SK-N-SH (cell line): ENCODE data around the gene ERGIC1. TPM values are rescaled to one million over a fixed set of nuclear protein-coding genes. Genes with fewer than 3 reads are reported as not detected.

Experiments used
- CTCF ChIA-PET: fragments of 300-600, 350-600 bp; formaldehyde crosslinking; extraction: SDS; loops from one replicate; lab custom pipeline; 2021; lab: Yijun Ruan, JAX
- POLR2A ChIA-PET: fragments of 350-600 bp; sonication (Branson Sonifier 250); formaldehyde crosslinking; extraction: SDS; loops from one replicate; lab custom pipeline; 2020; ENCODE audit warnings: antibody characterized with exemption, inconsistent platforms; lab: Yijun Ruan, JAX
- DNase-seq: peaks from one replicate; pipeline ENCODE4 v3.0.0; 2012
- H2AFZ ChIP-seq: fragments of 200-600 bp; sonication (generic); 2 replicates; pipeline ENCODE4 v1.8.1; 2016; ENCODE audit warnings: antibody characterized with exemption, mild to moderate bottlenecking, low read depth
- H3F3A ChIP-seq: fragments of 200-600 bp; sonication (generic); replicated peaks from 2 replicates; pipeline ENCODE3; 2016; ENCODE audit warnings: antibody characterized with exemption, mild to moderate bottlenecking; ENCODE audit not compliant: insufficient read depth
- H3K27ac ChIP-seq, 2 experiments: fragments of 200-500 bp in 1 of 2; fragments of 200-600 bp in 1 of 2; sonication (Bioruptor generic) in 1 of 2; sonication (generic), shearing (Covaris generic) in 1 of 2; 2 replicates each; pipeline versions ENCODE4 v1.5.1 to v1.6.1; 2014 to 2016; ENCODE audit warnings: low read depth in 2 of 2, inconsistent platforms in 1 of 2, low read length in 1 of 2, mild to moderate bottlenecking in 1 of 2, mixed read lengths in 1 of 2
- H3K27me3 ChIP-seq: fragments of 200-600 bp; sonication (generic), shearing (Covaris generic); 2 replicates; pipeline ENCODE4 v1.6.1; 2016; ENCODE audit warnings: mixed run types; ENCODE audit not compliant: insufficient read depth
- H3K36me3 ChIP-seq, 2 experiments: fragments of 200-500 bp in 1 of 2; fragments of 200-600 bp in 1 of 2; sonication (Bioruptor generic) in 1 of 2; sonication (generic) in 1 of 2; replicated peaks in 1 of 2; 2 replicates each; pipeline versions ENCODE3 to v1.5.1; 2014 to 2016; ENCODE audit warnings: low read length in 1 of 2, mild to moderate bottlenecking in 1 of 2; ENCODE audit not compliant: insufficient read depth in 2 of 2, control insufficient read depth in 1 of 2
- H3K4me1 ChIP-seq, 2 experiments: fragments of 200-500 bp in 1 of 2; fragments of 200-600 bp in 1 of 2; sonication (Bioruptor generic) in 1 of 2; sonication (generic), shearing (Covaris generic) in 1 of 2; 2 replicates each; pipeline versions ENCODE4 v1.5.1 to v1.6.1; 2014 to 2016; ENCODE audit warnings: low read depth in 1 of 2, low read length in 1 of 2, mixed run types in 1 of 2; ENCODE audit not compliant: insufficient read depth in 2 of 2, control insufficient read depth in 1 of 2
- H3K4me2 ChIP-seq: fragments of 200-600 bp; sonication (generic), shearing (Covaris generic); 2 replicates; pipeline ENCODE4 v1.6.1; 2017; ENCODE audit warnings: mixed run types
- H3K4me3 ChIP-seq, 2 experiments: fragments of 200-500 bp in 1 of 2; fragments of 200-600 bp in 1 of 2; sonication (Bioruptor generic) in 1 of 2; sonication (generic), shearing (Covaris generic) in 1 of 2; 2 replicates each; pipeline versions ENCODE4 v1.5.1 to v1.8.1; 2014 to 2016; ENCODE audit warnings: low read depth in 2 of 2, inconsistent platforms in 1 of 2, low read length in 1 of 2, mild to moderate bottlenecking in 1 of 2, mixed read lengths in 1 of 2, moderate library complexity in 1 of 2
- H3K79me2 ChIP-seq: fragments of 200-600 bp; sonication (generic); 2 replicates; pipeline ENCODE4 v1.8.1; 2017; ENCODE audit warnings: mild to moderate bottlenecking; ENCODE audit not compliant: insufficient read depth
- H3K9ac ChIP-seq: fragments of 200-600 bp; sonication (generic); 2 replicates; pipeline ENCODE4 v1.6.1; 2017; ENCODE audit warnings: mixed run types
- H3K9me2 ChIP-seq: fragments of 200-600 bp; sonication (generic); 2 replicates; pipeline ENCODE4 v1.6.1; 2017; ENCODE audit warnings: mixed run types
- H3K9me3 ChIP-seq: fragments of 200-600 bp; sonication (generic); 2 replicates; pipeline ENCODE4 v1.6.1; 2017; ENCODE audit warnings: mixed run types, mild to moderate bottlenecking, moderate library complexity
- H4K20me1 ChIP-seq: fragments of 200-600 bp; sonication (generic); 2 replicates; pipeline ENCODE4 v1.6.1; 2017; ENCODE audit warnings: mild to moderate bottlenecking, mixed run types; ENCODE audit not compliant: insufficient read depth
- FOXJ3 ChIP-seq: sonication (generic); formaldehyde crosslinking; IDR thresholded peaks from 2 replicates; pipeline ENCODE4 v1.5.1; 2020; ENCODE audit warnings: mild to moderate bottlenecking, missing genetic modification reagents
- NFIC ChIP-seq: IDR thresholded peaks from 2 replicates; pipeline ENCODE4 v1.4.0; 2012; ENCODE audit warnings: borderline replicate concordance
- RAD21 ChIP-seq: IDR thresholded peaks from 2 replicates; pipeline ENCODE4 v1.6.1; 2012; ENCODE audit warnings: mild to moderate bottlenecking, low read length
- RCOR1 ChIP-seq: fragments of 150-350 bp; IDR thresholded peaks from 2 replicates; pipeline ENCODE4 v1.6.1; 2017; ENCODE audit warnings: antibody characterized with exemption, low read length
- REST ChIP-seq: IDR thresholded peaks from 2 replicates; pipeline ENCODE4 v1.6.1; 2012; ENCODE audit warnings: mild to moderate bottlenecking, low read depth, low read length, moderate library complexity
- SMC3 ChIP-seq: IDR thresholded peaks from 2 replicates; pipeline ENCODE4 v1.6.1; 2012; ENCODE audit warnings: low read depth, low read length, improper control_type of control experiment
- ZBTB33 ChIP-seq: IDR thresholded peaks from 2 replicates; pipeline ENCODE4 v1.4.0; 2012; ENCODE audit warnings: low read depth, borderline replicate concordance
- WGBS: methylation state at CpG from one replicate; pipeline ENCODE4 v1.1.6; 2017; ENCODE audit warnings: low lambda C conversion rate; 5-methylcytosine and 5-hydroxymethylcytosine counted together
- polyA plus RNA-seq, 3 experiments: library from polyadenylated mRNA; depleted of rRNA; stranded (reverse); fragments of >200 nt; gene quantifications; 2 replicates each; pipeline ENCODE4 v1.2.3, GENCODE V29; 2012

Gene ERGIC1
- polyA plus RNA-seq, 1 of the 3 experiments (the other 2 are of a cell fraction) = 101 TPM

DNA sequence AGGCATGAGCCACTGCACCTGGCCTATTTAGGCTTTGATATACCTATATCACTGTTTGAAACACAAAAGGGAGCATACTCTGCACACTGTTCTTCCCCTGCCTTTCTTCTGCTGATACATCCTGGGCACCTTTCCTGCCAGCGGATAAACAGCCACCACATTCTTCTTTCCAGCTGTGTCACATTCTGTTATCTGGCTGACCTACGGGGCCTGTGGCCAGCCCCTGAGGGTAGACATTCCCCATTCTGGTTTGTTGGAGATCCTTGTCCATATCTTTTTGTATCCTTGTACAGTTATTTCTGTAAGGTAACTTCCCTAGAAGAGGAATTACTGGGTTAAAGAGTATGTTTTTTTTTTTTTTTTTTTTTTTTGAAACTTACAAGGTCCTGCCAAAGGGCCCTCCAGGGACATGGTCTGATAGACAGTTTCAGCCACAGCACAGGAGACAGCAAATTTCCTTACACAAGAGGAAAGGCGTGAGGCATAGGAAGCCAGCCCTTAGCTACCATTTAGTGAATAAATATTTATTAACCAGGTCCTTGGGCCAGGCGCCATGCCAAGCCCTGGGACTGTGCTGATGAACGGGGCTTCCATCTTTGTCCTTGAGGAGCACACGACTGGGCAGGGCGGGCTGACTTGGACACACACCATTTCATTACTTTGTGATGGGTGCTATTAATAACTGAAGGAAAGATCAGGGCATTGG lies 57.8 kb downstream of the ERGIC1 start:
- DNase-seq = no peak
- H4K20me1 ChIP-seq = no peaks in the 10 kb centered on the region
- no peak overlapping the region for H3K4me2 ChIP-seq
- H3K9me2 ChIP-seq = no peaks in the 10 kb centered on the region
- TF ChIP-seq REST (no peak), FOXJ3 (no peak), RCOR1 (no peak), SMC3 (no peak), RAD21 (no peak), NFIC (no peak), ZBTB33 (no peak)
- POLR2A ChIA-PET = no interaction called here
- CTCF ChIA-PET = interaction anchor here (1.2 kb wide), 1 partner anchor 40 kb away, joined by 6 read pairs; no protein-coding TSS in a partner anchor
- H3F3A ChIP-seq = peaks cover 5% of the 10 kb centered on the region
- H3K9me3 ChIP-seq = no peaks in the 10 kb centered on the region
- no peak overlapping the region; a peak in 1 of 4 replicates for H3K27ac ChIP-seq
- H3K4me1 ChIP-seq = peaks cover 0 to 3% of the 10 kb centered on the region in 2 experiments; a peak in 2 of 4 replicates
- 95% methylated on average over 7 of the region's 7 CpGs for WGBS
- no peak overlapping the region for H3K9ac ChIP-seq
- peaks cover 4 to 19% of the 10 kb centered on the region in 2 experiments for H3K36me3 ChIP-seq
- no peaks in the 10 kb centered on the region for H3K27me3 ChIP-seq
- H3K79me2 ChIP-seq = peaks cover 5% of the 10 kb centered on the region; the same call in 1 of the 2 replicates
- no peak overlapping the region for H3K4me3 ChIP-seq
- no peak overlapping the region for H2AFZ ChIP-seq

- Histone ChIP-seq H3K9me2 (no peaks in the 10 kb centered on the region), H4K20me1 (no peaks in the 10 kb centered on the region), H3F3A (peaks cover 12% of the 10 kb centered on the region), H2AFZ (no peak overlapping the region), H3K79me2 (peaks cover 5% of the 10 kb centered on the region; the same call in 1 of the 2 replicates), H3K9ac (no peak overlapping the region), H3K27ac (no peak overlapping the region), H3K4me1 (peaks cover 0 to 8% of the 10 kb centered on the region in 2 experiments; a peak in 2 of 4 replicates), H3K36me3 (peaks cover 4 to 12% of the 10 kb centered on the region in 2 experiments), H3K4me2 (no peak overlapping the region), H3K4me3 (no peak overlapping the region), H3K27me3 (no peaks in the 10 kb centered on the region), H3K9me3 (no peaks in the 10 kb centered on the region)
- ChIA-PET CTCF (interaction anchor here (1.2 kb wide), 1 partner anchor 40 kb away, joined by 6 read pairs; no protein-coding TSS in a partner anchor), POLR2A (no interaction called here)
- no peak for DNase-seq
- TF ChIP-seq ZBTB33 = no peak
- 87% methylated on average over 7 of the region's 7 CpGs for WGBS
These were observed 58.7 kb downstream of the ERGIC1 start for GRCh38 chr5:172892713-172893112.
